B cell (primary cell): ENCODE data around the gene SLC39A2.

ENCODE experiments used
- CTCF ChIP-seq: fragments of 200-600 bp; IDR thresholded peaks from one replicate; pipeline ENCODE4 v1.8.0; 2022; ENCODE audit warnings: antibody characterized with exemption, mild to moderate bottlenecking
- EZH2 ChIP-seq: IDR thresholded peaks from 2 replicates; pipeline ENCODE4 v1.6.1; 2012; ENCODE audit warnings: borderline replicate concordance, low read depth, mild to moderate bottlenecking, moderate library complexity, low read length; ENCODE audit not compliant: insufficient read depth, poor library complexity, severe bottlenecking

- no peak for TF ChIP-seq CTCF
- TF ChIP-seq EZH2, result no peak
These were observed 35.6 kb downstream of the SLC39A2 start, which contains the start of gene RNASE13 for GRCh38 chr14:21034707-21035106.
